ENCODE results near the gene TPGS1.
"Not testable (repeated sequence)": the region's sequence is repeated elsewhere in the genome, so short reads cannot be mapped to it uniquely, and the experiment has no call there.

The TPGS1 gene

DNA sequence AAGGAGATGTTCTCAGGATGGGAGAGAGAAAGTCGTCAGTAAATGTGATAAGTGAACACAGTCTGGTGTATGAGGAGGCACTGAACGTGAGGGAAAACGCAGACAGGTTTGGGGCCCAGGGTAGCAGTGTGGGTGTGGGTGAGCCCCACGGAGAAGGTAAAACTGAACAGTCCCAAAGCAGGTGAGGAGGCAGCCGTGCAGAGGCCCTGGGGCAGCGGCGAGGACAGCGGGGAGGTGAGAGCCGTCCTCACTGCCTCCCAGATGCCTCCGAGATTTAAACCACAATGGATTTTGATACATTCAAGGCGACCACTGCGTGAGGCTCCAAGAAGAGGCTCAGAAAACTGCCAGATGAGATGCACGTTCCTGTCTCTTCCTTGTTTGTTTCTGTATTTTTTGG lies 31.9 kb upstream of the TPGS1 start:
- DNase-seq (ENCODE audit: low spot score) (no peak), FAIRE-seq (no peak)

DNA sequence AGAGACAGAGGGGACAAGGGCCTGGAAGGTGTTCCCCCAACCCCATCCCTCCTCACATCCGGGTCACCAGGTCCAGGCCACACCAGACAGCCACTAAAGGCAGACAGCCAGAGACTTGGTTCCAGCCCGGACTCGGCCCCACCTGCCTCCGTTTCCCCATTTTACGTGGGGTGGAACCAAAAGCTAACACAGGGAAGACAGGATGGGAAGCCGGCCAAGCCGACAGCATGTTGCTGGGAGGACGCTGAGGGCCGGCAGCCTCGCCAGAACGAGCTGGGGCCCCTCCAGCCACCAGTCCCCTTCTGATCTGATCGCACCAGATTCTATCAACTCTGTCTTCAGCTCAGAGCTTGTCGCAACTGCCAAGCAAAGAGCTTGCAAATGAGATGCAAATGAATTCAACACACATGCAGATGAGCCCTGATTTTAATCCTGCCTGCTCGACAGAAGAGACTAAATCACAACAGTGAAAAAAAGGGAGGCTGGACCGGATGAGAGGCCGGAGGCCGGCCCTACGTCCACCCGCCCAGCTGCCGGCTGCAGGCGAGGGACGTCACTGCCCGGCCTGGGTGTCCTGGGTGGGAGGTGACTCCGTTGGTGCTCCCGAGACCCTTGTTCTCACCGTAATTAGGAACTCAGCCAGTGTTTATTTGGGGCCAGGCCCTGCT lies 28.9 kb upstream of the TPGS1 start:
- no peak for DNase-seq (ENCODE audit: low spot score)
- FAIRE-seq = no peak

DNA sequence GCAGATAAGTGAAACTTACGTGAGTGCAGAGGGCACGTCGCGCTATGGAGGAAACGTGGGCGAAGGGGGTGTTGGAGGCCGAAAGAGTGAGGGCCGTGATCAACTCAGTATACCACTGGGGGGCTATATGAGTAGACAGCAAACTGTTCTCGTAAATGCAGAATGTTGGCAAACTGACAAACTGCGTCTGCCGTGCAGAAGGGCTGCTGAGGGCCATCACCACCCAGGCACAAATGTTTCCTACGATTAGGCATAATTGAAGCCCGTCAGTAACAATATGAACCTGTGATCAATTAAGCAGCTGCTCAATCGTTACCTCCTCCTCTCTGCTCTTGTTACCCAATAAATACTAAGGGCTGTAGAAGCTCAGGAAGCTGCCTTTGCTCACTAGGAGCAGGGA lies 28.3 kb upstream of the TPGS1 start:
- FAIRE-seq (no peak), DNase-seq (ENCODE audit: low spot score) (no peak)

DNA sequence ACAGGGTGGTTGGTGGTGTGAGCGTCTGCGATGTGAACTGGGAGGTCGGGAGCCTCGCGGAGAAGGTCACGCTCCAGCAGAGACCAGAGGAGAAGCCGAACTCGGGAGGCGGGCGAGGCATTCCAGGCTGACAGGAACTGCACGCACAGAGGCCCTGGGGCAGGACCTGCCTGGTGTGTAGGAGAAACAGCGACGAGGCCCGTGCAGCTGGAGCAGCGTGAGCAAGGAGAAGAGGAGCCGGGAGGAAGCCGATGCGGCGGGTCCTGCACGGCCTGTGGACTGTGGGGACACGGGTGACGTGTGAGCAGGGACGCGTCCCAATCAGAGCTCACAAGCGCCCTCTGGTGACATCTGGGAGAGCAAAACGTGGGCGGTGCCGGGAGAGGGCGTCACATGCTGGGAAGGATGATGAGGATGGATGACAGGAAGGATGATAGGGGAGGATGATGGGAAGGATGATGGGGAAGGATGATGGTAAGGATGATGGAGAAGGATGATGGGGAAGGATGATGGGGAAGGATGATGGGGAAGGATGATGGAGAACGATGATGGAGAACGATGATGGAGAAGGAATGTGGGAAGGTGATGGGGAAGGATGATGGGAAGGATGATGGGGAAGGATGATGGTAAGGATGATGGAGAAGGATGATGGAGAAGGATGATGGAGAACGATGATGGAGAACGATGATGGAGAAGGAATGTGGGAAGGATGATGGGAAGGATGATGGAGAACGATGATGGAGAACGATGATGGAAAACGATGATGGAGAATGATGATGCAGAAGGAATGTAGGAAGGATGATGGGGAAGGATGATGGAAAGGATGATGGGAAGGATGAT lies 27.1 kb upstream of the TPGS1 start:
- FAIRE-seq = peak; percentile 17
- DNase-seq (ENCODE audit: low spot score) = peak; percentile 60

DNA sequence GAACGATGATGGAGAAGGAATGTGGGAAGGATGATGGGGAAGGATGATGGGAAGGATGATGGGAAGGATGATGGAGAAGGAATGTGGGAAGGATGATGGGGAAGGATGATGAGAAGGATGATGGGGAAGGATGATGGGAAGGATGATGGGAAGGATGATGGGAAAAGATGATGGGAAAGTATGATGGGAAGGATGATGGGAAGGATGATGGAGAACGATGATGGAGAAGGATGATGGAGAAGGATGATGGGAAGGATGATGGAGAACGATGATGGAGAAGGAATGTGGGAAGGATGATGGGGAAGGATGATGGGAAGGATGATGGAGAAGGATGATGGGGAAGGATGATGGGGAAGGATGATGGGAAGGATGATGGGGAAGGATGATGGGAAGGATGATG lies 26.2 kb upstream of the TPGS1 start:
- not testable (repeated sequence) for FAIRE-seq; DNase-seq (ENCODE audit: low spot score)

DNA sequence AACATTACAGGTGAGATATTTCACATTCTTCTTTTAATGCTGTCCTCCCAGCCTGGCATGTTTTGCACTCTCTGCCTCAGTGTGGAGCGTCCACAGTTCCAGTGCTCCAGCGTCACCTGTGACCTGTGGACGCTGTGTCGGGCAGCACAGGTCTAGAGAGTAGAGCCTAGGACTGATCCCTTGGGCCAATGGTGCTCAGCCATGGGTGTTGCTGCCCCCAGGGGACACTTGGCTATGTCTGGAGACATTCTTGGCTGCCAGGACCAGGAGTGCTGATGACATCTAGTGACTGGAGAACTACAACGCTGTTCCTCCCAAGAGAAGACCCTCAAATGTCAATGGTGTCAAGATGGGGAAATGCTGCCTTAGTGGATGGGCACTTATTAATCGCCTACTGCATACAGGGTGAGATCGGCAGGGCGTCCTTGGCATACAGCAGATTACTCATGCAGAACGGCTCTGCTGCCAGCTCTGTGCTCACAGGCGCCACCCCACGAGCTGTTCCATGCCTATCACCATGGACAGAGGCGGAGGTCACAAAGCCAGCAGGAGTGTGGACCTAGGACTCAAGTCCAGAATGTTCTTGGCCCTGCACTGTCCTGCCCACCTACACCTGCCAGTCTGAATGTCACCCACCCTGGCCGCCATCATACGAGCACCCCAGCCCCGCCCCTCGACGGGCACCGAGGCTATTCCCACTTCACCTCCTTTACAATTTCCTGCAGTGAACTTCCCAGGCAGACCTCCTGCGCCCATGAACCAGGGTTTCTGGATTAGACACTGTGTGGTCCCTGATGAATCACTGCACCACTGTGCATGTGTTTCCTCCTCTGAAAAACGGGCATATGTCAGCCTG lies 24.9 kb upstream of the TPGS1 start:
- DNase-seq (ENCODE audit: low spot score) (no peak), FAIRE-seq (no peak)

DNA sequence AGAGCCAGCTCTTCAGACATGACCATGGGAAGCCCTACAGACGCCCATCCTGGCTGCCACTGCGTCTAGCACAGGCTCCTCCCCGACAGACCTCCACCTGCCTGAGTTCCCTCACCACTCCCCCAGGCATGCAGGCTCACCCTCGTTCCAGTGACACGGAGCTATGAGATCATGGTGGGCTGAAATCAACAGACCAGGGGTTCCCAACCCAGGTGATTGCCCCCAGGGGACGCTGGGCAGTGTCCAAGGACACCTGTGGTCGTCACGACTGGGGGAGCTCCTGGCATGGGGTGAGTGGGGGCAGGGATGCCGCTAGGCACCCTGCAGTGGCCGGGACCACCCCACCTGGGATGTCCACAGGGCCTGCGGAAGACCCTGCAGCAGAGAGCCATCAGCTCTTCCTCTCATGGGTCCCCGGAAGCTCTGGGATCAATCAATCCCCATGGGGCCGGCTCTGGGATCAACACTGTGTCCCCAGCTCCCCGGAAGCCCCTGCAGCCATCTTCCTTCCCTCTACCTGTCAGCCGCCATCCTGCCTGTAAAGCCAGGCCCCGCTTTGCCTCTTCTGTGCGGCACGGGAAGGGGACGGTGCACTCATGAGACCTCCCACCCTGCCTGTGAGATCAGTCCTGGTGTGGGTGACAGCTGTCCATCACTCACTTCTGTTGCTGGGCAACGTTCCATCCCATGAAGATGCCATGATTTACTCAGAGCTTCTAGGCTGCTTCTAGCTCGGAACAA lies 23.8 kb upstream of the TPGS1 start:
- DNase-seq (ENCODE audit: low spot score) (no peak), FAIRE-seq (no peak)

DNA sequence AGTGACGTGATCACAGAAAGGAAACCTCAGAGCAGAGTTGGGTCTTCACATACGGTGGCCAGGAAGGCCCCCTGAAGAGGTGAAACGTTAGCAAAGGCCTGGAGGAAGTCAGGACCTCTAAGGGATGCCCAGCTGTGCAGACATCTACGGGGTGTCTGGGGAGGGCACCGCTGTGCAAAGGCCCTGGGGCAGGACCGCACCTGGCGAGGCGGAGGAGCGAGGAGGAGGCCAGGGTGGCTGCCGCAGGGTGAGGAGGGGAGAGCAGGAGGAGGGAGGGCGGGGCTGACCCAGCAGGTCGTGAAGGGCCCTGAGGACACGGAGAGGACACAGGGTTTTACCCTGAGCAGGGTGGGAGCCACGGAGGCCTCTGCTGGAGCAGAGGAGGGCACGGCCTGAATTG lies 22.8 kb upstream of the TPGS1 start:
- DNase-seq (ENCODE audit: low spot score) (no peak), FAIRE-seq (no peak)

DNA sequence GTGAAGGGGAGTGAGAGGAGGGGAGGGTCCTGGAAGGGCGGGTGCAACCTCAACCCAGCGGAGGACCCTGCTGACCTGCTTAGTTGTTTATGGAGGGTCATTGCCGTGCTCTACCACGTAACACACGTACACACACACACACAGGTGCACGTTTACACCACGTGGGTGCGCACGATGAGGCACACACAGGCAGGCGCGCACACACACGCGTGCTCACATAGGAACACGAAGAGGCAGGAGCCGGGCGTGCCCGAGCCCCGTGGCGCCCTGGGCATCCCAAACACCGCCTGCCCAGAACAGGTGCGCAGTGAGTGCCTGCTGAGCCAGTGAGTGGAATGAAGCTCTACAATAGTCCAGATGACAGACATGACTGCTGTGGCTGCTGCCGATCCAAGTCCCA lies 22.2 kb upstream of the TPGS1 start:
- FAIRE-seq (no peak), DNase-seq (ENCODE audit: low spot score) (no peak)

DNA sequence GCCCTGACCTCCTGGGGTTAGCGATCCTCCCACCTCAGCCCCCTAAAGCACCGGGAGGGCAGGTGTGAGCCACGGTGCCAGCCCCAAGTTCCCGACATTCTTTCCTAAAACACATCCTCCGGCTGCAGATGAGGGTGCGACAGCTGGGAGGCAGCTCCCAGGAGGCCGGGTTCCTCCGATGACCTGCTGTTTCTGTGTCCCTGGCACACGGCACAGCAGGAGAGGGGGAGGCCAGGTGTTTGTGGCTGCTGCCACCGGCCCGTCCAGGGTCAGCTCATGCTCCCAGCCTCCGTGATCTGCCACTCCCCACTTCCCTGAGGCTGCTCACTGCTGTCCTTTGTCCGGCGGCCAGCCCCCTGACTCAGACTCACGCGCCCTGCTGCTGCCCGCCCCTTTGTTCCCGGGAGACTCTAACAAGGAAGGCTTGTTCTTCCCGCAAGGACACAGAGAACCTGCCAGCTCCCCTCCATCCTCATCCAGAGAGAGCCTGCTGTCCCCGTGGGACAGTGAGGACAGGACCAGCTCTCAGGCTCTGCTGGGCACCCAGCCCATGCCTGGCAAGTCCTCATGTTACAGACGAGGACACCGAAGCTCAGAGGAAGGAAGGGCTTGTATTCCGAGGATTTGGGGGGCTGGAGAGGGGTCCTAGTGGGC lies 21.6 kb upstream of the TPGS1 start:
- DNase-seq (ENCODE audit: low spot score) = no peak
- FAIRE-seq = no peak

DNA sequence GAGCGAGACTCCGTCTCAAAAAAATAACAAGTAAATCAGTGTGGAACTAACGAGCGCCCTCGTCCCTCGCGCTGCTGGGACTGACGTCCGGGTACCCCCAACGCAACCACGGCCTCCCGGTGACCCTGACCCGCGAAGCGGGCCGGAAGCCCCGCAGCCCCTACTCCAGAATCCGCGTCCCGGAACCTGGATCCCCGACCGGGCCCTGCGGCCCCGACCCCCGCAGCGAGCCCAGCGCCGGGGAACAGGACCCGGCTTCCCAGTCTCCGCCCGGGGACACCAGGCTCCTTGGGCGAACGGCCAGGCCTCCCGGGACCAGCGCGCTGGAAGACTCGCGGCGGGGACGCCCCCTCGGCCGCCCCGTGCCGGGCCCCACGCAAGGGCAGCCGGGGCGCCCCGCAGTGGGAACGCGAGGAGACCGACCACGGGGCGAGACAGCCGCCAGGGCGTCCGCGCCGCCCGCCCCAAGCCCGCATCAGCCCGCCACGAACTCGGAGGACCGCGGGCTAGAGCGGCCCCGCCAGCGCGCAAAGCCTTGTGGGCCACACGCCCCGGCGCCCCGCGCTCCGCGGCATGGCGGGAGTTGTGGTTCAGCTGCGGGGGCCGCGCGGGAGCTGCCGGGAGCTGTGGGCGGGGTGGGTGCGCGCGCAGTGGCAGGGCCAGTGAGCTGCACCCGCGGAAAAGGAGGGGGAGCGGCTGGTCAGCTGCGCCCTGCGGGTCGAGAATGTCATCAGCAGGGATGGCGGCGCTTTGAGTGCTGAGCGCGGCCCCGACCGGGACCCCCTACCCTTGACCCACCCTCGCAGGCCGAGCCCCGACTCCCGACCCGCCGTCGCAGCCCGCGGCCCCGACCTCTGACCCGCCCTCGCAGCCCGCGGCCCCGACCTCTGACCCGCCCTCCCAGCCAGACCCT lies 18.5 kb upstream of the TPGS1 start:
- FAIRE-seq (no peak), DNase-seq (ENCODE audit: low spot score) (peak; percentile 76)

DNA sequence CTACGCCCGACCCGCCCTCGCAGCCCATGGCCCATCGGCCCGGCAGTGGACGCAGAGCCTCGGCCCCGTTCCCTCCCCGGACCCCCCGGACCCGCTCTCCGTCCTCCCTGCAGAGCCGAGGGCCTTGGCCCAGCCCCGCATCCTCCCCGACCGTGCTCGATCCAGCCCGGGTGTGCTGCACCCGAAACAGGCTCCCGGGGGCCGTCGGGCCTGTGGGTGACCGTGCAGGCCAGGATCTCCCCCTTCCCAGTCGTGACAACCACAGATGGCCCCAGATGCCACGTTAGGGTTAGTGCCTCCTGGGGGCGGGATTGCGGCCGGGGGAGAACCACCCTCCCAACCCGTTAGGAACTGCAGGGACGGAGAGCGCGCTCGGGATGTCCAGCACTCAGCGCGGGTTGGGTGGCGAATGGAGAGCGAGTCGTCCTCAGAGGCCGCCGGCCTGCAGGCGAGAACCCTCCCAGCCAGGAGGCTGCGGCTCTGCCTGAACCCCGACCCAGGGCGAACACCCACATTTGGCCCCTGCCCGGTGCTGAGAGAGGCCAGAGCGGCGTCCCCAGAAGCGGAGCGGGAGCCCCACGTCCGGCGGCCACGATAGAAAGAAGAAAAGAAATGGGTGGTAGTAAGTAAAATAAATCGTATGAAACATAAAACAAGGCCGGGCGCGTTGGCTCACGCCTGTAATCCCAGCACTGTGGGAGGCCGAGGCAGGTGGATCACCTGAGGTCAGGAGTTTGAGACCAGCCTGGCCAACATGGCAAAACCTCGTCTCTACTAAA lies 17.7 kb upstream of the TPGS1 start:
- DNase-seq (ENCODE audit: low spot score) (no peak), FAIRE-seq (no peak)

DNA sequence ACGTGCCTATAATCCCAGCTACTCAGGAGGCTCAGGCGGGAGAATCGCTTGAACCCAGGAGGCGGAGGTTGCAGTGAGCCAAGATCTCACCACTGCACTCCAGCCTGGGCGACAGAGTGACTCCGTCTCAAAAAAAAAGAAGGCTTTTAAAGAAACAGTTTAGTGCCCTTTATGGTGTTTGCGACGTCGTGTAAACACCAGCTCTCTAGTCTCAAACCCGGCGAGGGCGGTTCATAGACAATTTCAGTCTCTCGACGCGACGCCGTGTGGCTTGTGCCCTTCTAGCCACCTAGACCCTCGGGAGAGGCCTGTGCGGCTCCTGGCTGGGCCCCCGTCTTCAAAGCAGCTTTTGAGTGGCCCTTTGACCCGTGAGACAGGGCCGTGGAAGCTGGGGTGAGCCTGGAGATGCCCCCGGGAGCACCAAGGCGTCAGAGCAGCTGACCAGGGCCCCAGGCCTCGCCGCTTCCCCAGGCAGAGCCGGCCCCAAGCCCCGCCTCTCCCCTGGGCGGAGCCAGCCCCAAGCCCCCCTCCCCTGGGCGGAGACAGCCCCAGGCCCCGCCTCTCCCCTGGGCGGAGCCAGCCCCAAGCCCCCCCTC lies 16.1 kb upstream of the TPGS1 start:
- FAIRE-seq = no peak
- DNase-seq (ENCODE audit: low spot score) = no peak

DNA sequence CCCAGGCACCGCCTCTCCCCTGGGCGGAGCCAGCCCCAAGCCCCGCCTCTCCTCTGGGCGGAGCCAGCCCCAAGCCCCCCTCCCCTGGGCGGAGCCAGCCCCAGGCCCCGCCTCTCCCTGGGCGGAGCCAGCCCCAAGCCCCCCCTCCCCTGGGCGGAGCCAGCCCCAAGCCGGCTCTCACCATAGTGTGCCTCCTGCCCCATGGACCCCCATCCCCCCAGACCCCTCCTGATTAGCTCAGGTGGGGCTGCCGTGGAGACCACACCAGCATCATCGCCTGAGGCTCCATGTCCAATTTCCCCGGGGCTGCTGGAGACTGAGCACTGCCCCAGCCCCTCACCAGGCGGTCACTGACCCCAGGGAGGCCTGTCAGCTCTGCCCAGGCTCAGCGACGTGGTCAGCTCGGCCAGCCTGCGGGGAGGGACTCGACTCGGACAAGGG lies 15.2 kb upstream of the TPGS1 start:
- FAIRE-seq (no peak), DNase-seq (ENCODE audit: low spot score) (no peak)

DNA sequence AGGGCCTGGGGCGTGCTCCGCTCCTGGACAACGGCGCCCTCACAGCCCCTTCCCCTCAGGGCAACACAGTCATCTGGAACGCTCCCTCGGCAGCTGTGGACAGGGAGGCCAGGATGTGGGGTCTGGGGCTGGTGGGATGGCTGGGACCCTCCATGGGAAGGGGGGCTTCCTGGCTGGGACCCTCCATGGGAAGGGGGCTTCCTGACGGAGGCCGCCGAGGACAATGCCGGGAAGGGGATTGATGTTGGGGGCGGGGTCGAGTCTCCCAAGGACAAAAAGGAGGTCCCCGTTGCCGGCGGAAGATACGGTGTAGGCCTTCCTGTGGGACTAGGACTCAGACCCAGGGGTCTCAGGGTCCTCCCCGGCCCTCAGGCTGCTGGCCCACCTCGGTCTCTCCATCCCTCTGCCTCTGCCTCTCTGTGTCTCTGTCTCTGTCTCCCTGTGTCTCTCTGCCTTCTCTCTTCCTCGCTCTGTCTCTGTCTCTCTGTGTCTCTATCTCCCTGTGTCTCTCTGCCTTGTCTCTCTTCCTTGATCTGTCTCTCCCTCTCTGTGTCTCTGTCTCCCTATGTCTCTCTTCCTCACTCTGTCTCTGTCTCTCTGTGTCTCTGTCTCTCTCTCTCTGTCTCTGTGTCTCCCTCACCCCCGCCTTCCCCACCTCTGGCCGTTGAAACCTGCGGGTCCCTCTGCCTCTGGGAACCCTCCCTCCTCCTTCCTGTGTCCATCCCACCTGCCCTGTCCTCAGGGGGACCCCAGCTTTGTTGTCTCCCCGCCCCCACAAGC lies 13.7 kb upstream of the TPGS1 start:
- DNase-seq (ENCODE audit: low spot score) (no peak), FAIRE-seq (no peak)

DNA sequence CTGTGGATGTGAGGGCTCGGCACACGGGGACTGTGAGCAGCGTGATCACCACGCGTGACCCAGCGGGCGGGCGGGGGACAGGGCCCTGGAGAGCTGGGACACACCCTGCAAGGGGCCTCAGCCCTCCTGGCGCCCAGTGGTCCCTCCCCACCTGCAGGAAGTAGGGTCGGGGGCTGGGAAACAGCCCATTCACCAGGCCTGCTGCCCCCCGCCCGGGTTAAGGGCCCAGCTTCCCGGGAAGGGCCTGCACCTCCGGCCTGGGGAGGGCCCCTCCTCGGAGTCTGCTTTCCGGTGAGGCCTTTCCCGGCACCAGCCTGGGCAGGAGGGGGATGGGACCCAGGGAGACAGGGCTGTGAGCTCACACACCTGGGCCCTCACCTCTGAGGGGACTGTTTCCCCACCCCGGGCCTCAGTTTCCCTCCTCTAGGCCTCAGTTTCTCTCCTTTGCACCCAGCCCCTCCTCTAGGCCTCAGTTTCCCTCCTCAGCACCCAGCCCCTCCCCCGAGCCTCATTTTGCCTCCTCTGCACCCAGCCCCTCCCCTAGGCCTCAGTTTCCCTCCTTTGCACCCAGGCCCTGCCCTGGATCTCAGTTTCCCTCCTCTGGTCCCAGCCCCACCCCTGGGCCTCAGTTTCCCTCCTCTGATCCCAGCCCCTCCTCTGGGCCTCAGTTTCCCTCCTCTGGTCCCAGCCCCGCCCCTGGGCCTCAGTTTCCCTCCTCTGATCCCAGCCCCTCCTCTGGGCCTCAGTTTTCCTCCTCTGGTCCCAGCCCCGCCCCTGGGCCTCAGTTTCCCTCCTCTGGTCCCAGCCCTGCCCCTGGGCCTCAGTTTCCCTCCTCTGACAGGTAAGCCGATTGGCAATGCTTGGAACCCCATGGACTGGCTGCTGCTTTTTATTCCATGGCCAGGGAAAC lies 12.9 kb upstream of the TPGS1 start:
- FAIRE-seq = no peak
- no peak for DNase-seq (ENCODE audit: low spot score)

DNA sequence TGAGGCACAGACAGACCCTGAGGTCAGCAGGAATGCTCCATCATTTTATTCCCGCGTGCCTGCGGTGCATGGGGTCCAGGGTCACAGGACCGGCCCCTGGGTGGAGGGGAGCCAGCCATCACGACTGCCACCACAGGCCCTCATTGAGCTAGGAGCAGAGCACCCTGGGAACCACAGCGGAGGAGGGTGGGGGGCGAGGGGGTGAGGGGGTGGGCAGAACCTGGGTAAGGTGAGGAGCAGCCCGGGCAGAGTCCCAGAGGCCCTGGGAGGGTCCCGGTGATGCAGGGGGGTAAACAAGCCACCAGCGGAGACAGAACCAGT lies 12.3 kb upstream of the TPGS1 start:
- no peak for DNase-seq (ENCODE audit: low spot score)
- FAIRE-seq = no peak
